D721Med (cell line): ENCODE measurements around the gene RFC3.
A peak's percentile ranks its signal among the peaks of the same experiment; 100 is the strongest.

Experiments
- DNase-seq: peaks from one replicate; pipeline ENCODE4 v3.0.0; 2011; ENCODE audit warnings: low spot score; ENCODE audit not compliant: insufficient read length
- FAIRE-seq: peaks from 2 replicates; lab custom pipeline; 2011; peaks lifted over from hg19 to GRCh38; lab: Jason Lieb, UNC
- TF ChIP-seq, protein P1 (sequence below): IDR thresholded peaks from 2 replicates; pipeline ENCODE4 v1.5.1; 2012; ENCODE audit warnings: mild to moderate bottlenecking, control low read depth; ENCODE audit not compliant: insufficient read depth; ENCODE audit errors: missing control alignments

The RFC3 gene

DNA sequence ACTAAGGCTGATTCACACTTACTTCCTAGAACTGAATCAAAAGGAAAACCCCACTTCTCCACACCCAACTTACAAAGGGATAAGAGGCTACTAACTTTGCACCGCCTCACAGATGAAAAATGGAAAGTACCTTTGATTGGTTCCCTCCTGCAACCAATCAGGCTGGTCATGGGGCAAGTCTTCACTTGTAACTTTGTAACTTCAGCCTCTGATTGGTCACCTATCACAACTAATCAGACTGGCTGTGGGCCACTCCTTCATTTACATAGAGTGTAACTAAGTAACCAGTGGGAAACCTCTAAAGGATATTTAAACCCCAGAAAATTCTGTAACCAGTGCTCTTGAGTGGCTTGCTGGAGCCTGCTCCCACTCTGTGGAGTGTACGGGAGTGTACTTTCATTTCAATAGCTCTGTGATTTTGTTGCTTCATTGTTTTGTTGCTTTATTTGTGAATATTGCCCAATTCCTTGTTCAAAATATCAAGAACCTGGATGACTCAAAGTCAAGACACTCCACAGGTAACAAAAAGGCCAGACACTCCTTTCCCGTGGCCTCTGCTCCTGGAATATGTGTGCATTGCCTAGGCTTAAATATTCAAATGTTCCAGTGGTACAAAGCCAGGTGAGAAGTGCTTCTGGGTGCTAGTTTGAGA lies 50.5 kb downstream of the RFC3 start:
- no peak for DNase-seq
- no peak for FAIRE-seq
- TF ChIP-seq, protein P1, sequence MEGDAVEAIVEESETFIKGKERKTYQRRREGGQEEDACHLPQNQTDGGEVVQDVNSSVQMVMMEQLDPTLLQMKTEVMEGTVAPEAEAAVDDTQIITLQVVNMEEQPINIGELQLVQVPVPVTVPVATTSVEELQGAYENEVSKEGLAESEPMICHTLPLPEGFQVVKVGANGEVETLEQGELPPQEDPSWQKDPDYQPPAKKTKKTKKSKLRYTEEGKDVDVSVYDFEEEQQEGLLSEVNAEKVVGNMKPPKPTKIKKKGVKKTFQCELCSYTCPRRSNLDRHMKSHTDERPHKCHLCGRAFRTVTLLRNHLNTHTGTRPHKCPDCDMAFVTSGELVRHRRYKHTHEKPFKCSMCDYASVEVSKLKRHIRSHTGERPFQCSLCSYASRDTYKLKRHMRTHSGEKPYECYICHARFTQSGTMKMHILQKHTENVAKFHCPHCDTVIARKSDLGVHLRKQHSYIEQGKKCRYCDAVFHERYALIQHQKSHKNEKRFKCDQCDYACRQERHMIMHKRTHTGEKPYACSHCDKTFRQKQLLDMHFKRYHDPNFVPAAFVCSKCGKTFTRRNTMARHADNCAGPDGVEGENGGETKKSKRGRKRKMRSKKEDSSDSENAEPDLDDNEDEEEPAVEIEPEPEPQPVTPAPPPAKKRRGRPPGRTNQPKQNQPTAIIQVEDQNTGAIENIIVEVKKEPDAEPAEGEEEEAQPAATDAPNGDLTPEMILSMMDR, result no peak

DNA sequence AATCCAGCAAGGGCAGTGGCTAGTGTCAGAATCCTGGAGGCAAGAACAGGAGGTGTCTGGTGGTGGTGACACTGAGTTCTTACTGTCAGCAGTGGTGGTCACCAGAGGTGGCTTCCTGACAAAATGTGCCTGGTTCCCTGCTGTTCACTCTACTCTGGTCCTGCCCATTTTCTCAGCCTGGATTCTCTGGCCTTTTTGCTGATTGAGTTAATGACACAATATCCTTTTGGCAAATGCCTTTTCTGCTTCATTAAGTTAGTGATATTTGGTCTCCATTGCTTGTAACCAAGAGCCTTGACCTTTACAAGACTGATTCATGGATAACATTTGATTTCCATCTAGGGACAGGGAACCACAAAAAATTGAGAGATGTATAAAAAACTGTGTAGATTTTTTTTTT lies 51.1 kb downstream of the RFC3 start:
- FAIRE-seq (no peak), DNase-seq (no peak)
- TF ChIP-seq, protein P1, result no peak

DNA sequence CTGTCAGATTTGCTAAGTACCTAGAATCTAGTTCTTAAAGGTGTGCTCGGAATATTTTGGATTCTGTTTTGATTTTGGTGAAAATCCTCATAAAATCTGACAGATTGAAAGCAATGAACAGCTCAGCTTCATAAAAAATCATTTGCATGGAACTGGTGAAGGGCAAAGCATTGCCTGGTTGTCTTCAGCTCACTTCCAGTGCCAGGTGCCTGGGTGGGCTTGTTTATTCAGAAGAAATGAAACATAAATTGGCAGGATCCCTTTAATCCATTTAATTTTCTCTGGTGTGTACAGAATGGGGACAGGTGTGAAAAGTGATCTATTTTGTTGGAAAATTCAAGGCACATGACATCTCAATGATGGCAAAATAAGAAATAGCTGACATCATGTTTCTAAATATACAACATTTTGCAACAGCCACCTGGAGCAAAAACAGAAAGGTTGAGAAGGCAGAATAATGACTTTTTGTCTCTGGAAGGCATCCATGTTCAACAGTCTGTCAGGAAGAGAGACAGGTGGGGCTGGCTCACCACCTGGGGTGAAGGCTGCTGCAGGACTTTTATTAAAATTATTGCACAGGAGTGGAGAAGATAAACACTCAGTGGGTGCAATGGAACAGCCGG lies 52.2 kb downstream of the RFC3 start:
- FAIRE-seq, result peak; percentile 64
- no peak for DNase-seq
- TF ChIP-seq, protein P1, result no peak

DNA sequence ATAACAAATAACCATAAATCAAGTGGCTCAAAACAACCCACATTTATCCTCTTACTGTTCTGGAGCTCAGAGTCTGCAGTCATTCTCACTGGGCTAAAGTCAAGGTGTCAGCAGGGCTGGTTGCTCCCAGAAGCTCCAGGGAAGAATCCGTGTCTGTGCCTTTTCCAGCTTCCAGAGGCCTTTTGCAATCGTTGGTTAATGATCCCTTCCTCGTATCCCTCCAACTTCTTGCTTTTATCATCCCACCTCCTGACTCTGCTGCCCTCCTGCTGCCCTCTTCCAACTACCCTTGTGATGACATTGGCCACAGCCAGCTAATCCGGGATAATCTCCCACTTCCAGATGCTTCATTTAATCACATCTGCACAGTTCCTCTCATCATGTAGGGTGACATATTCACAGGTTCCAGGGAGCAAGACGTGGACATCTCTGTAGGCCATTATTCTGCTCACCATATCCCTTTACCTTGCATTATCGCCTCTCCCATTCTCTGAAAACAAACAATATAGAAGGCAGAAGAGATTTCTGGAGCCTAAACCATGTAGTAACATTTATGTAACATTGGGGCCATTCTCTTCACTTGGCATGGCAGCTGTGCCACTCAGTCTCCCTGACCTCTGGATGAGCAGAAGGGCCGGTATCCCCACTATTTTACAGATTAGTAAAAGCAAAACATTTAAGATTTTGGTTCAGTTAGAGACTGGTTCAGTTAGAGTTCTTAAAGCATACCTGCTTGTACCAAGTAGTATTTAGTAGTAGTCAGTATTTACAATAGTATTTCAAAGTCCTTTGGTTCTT lies 53.5 kb downstream of the RFC3 start:
- FAIRE-seq (no peak), DNase-seq (no peak)
- TF ChIP-seq, protein P1, result no peak

DNA sequence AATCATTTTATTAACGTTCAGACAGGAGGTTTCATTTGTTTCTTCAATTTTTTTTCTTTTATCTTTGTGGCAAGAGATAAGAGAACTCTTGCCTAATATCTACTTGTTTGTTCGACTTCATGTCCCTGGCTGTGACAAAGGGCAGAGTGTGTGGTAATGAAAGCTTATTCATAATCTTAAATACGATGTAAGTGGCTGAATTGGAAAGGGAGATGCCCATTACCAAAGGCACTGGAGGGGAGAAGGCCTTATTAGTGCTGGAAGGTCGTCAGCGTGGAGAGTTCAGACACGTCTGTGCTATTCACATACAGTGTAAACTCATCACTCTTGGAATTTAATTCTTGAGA lies 54.0 kb downstream of the RFC3 start:
- DNase-seq, result no peak

DNA sequence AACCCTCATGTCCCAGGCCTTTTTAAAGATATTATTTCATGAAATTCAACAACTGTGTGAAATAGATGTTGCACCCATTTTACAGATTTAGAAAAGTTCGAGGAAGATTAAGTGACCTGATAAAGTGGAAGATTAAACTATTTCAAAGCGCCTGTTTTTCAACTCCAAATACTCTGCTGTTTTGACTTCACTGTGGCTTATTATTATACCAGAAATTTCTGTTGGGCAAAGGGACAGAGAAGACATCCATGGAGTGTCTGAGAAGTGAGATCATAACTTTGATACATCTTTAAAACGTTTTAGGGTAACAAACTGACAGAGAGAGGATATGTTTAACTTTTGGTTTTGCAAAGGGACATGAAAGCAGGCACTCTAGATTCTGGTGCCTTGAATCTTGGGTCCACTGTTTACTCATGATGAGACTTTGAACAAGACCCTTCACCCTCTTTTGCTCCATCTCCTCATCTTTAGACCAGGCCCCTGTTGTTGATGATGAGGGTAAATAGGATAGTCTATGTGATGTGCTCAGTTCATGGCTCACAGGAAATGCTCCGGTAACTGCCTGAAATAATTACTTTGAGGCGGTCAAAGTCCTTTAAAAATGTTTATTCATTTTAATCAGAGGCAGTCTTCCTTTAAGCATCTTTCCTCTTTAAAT lies 55.4 kb downstream of the RFC3 start:
- TF ChIP-seq, protein P1, result no peak
- DNase-seq (no peak), FAIRE-seq (no peak)

More for the DNA sequence above, 54.0 kb downstream of the RFC3 start:
- TF ChIP-seq, protein P1, result no peak
- FAIRE-seq, result no peak
